HEK293 (cell line): ENCODE results near the gene CRCP.

Experiments
- CTCF ChIA-PET: fragments of 350-600 bp; formaldehyde crosslinking; extraction: SDS; loops from one replicate; lab custom pipeline; 2021; ENCODE audit warnings: antibody characterized with exemption; lab: Yijun Ruan, JAX
- POLR2A ChIA-PET: fragments of 300-600 bp; formaldehyde crosslinking; extraction: SDS; loops from one replicate; lab custom pipeline; 2020; ENCODE audit warnings: antibody characterized with exemption, inconsistent platforms; lab: Yijun Ruan, JAX
- H3K27ac ChIP-seq: fragments of 200-500 bp; sonication (Bioruptor generic); 2 replicates; pipeline ENCODE4 v1.5.1; 2014; ENCODE audit warnings: low read depth, low read length, control low read depth, inconsistent platforms; ENCODE audit errors: extremely low read depth
- H3K36me3 ChIP-seq, 2 experiments: fragments of 200-500 bp in 1 of 2; sonication (Bioruptor generic) in 1 of 2; 1 replicate in 1 of 2; 2 replicates in 1 of 2; pipeline ENCODE4 v1.5.1; 2014 to 2017; ENCODE audit warnings: inconsistent platforms in 2 of 2, low read length in 2 of 2; ENCODE audit not compliant: control insufficient read depth in 2 of 2, insufficient read depth in 1 of 2
- H3K4me1 ChIP-seq: fragments of 200-500 bp; sonication (Bioruptor generic); 2 replicates; pipeline ENCODE4 v1.5.1; 2014; ENCODE audit warnings: mild to moderate bottlenecking, low read length, inconsistent platforms; ENCODE audit not compliant: control insufficient read depth, insufficient read depth
- H3K4me3 ChIP-seq: 2 replicates; pipeline ENCODE4 v1.5.1; 2011; ENCODE audit warnings: low read depth, mild to moderate bottlenecking, control low read depth, low read length, moderate library complexity
- H3K9me3 ChIP-seq: fragments of 200-500 bp; sonication (Bioruptor generic); 2 replicates; pipeline ENCODE4 v1.5.1; 2014; ENCODE audit warnings: low read depth, low read length, inconsistent platforms; ENCODE audit not compliant: control insufficient read depth, insufficient read depth
- HOXA7 ChIP-seq: sonication (generic); formaldehyde crosslinking; IDR thresholded peaks from 2 replicates; pipeline ENCODE4 v1.8.1; 2022; ENCODE audit warnings: missing genetic modification reagents, borderline replicate concordance
- KLF8 ChIP-seq: fragments of 450-650 bp; formaldehyde crosslinking; IDR thresholded peaks from 2 replicates; pipeline ENCODE4 v1.5.1; 2016; ENCODE audit warnings: missing biosample characterization, missing genetic modification characterization
- MYNN ChIP-seq: fragments of 450-650 bp; formaldehyde crosslinking; IDR thresholded peaks from 2 replicates; pipeline ENCODE4 v1.5.1; 2016; ENCODE audit warnings: missing biosample characterization, missing genetic modification characterization, borderline replicate concordance
- PATZ1 ChIP-seq: fragments of 450-650 bp; formaldehyde crosslinking; IDR thresholded peaks from 2 replicates; pipeline ENCODE4 v1.5.1; 2016; ENCODE audit warnings: missing biosample characterization, missing genetic modification characterization
- REST ChIP-seq: fragments of 450-650 bp; formaldehyde crosslinking; IDR thresholded peaks from 2 replicates; pipeline ENCODE4 v1.5.1; 2016; ENCODE audit warnings: missing biosample characterization, missing genetic modification characterization
- SCRT1 ChIP-seq: fragments of 450-650 bp; formaldehyde crosslinking; IDR thresholded peaks from 2 replicates; pipeline ENCODE4 v1.5.1; 2016; ENCODE audit warnings: missing biosample characterization, missing genetic modification characterization, borderline replicate concordance
- ZBTB20 ChIP-seq: fragments of 450-650 bp; formaldehyde crosslinking; IDR thresholded peaks from 2 replicates; pipeline ENCODE4 v1.5.1; 2016; ENCODE audit warnings: missing biosample characterization, missing genetic modification characterization
- ZBTB21 ChIP-seq: fragments of 450-650 bp; formaldehyde crosslinking; IDR thresholded peaks from 2 replicates; pipeline ENCODE4 v1.5.1; 2017; ENCODE audit warnings: missing biosample characterization, missing genetic modification characterization
- ZNF202 ChIP-seq: fragments of 450-650 bp; formaldehyde crosslinking; IDR thresholded peaks from 2 replicates; pipeline ENCODE4 v1.5.1; 2016; ENCODE audit warnings: missing biosample characterization, missing genetic modification characterization, borderline replicate concordance
- ZNF292 ChIP-seq: fragments of 450-650 bp; formaldehyde crosslinking; IDR thresholded peaks from 2 replicates; pipeline ENCODE4 v1.5.1; 2016; ENCODE audit warnings: low read depth, missing biosample characterization, missing genetic modification characterization, borderline replicate concordance
- ZNF391 ChIP-seq: fragments of 450-650 bp; formaldehyde crosslinking; IDR thresholded peaks from 2 replicates; pipeline ENCODE4 v1.5.1; 2016; ENCODE audit warnings: low read depth, missing biosample characterization, missing genetic modification characterization, borderline replicate concordance
- ZNF416 ChIP-seq: fragments of 450-650 bp; formaldehyde crosslinking; IDR thresholded peaks from 2 replicates; pipeline ENCODE4 v1.5.1; 2016; ENCODE audit warnings: missing biosample characterization, missing genetic modification characterization
- ZNF488 ChIP-seq: fragments of 450-650 bp; formaldehyde crosslinking; IDR thresholded peaks from 2 replicates; pipeline ENCODE4 v1.5.1; 2016; ENCODE audit warnings: missing biosample characterization, missing genetic modification characterization
- ZNF518A ChIP-seq: fragments of 450-650 bp; formaldehyde crosslinking; conservative IDR thresholded peaks from 2 replicates; pipeline ENCODE4 v1.5.1; 2016; ENCODE audit warnings: low read depth, missing biosample characterization, missing genetic modification characterization
- ZNF548 ChIP-seq: fragments of 450-650 bp; formaldehyde crosslinking; IDR thresholded peaks from 2 replicates; pipeline ENCODE4 v1.5.1; 2016; ENCODE audit warnings: missing biosample characterization, missing genetic modification characterization
- ZNF777 ChIP-seq: fragments of 450-650 bp; formaldehyde crosslinking; IDR thresholded peaks from 2 replicates; pipeline ENCODE4 v1.5.1; 2017; ENCODE audit warnings: missing biosample characterization, missing genetic modification characterization, borderline replicate concordance
- ZSCAN5A ChIP-seq: fragments of 450-650 bp; formaldehyde crosslinking; IDR thresholded peaks from 2 replicates; pipeline ENCODE4 v1.5.1; 2016; ENCODE audit warnings: missing biosample characterization, missing genetic modification characterization

CRCP gene

GRCh38 chr7:66118603-66119002 lies 4.0 kb downstream of the CRCP start:
- no peak for TF ChIP-seq ZBTB21 (tag by site-specific recombination)
- TF ChIP-seq ZNF488 (tag by site-specific recombination): no peak
- TF ChIP-seq MYNN (tag by site-specific recombination): no peak
- no peak for TF ChIP-seq KLF8 (tag by site-specific recombination)
- TF ChIP-seq ZNF518A (tag by site-specific recombination): no peak
- no peak for TF ChIP-seq ZSCAN5A (tag by site-specific recombination)
- no peak for TF ChIP-seq REST (tag by site-specific recombination)
- no peak for TF ChIP-seq SCRT1 (tag by site-specific recombination)
- TF ChIP-seq ZNF416 (tag by site-specific recombination): no peak
- no peak for TF ChIP-seq ZBTB20 (tag by site-specific recombination)
- no peak for TF ChIP-seq ZNF292
- TF ChIP-seq PATZ1: no peak
- no peak for TF ChIP-seq ZNF777
- no peak for TF ChIP-seq ZNF202 (tag by site-specific recombination)
- no peak for TF ChIP-seq HOXA7 (CRISPR knock-in tag)
- TF ChIP-seq ZNF391: no peak
- no peak for TF ChIP-seq ZNF548 (tag by site-specific recombination)
- H3K4me1 ChIP-seq: peaks cover 7% of the 10 kb centered on the region
- CTCF ChIA-PET: no interaction called here
- peaks cover 2 to 9% of the 10 kb centered on the region in 2 experiments; a peak in 2 of 3 replicates for H3K36me3 ChIP-seq
- no peaks in the 10 kb centered on the region for H3K9me3 ChIP-seq
- H3K4me3 ChIP-seq: no peak overlapping the region
- POLR2A ChIA-PET: interaction anchor here (0.6 kb wide), 1 partner anchor 11 kb away, joined by 9 read pairs; no protein-coding TSS in a partner anchor
- no peak overlapping the region for H3K27ac ChIP-seq
